GM06990 (cell line): ENCODE data around the gene GNAL.

Experiments
- DNase-seq: peaks from one replicate; pipeline ENCODE4 v3.0.0-alpha.2; 2011; ENCODE audit not compliant: insufficient read length; ENCODE audit errors: extremely low read depth
- H3K27me3 ChIP-seq: replicated peaks from 2 replicates; pipeline ENCODE4 v1.6.0; 2011; ENCODE audit warnings: low read length; ENCODE audit not compliant: control insufficient read depth, insufficient read depth
- H3K36me3 ChIP-seq: 2 replicates; pipeline ENCODE4 v1.5.1; 2011; ENCODE audit warnings: low read length; ENCODE audit not compliant: control insufficient read depth, insufficient read depth
- H3K4me3 ChIP-seq: replicated peaks from 2 replicates; pipeline ENCODE4 v1.5.1; 2011; ENCODE audit warnings: low read depth, mild to moderate bottlenecking, control low read depth, low read length
- CTCF ChIP-seq: IDR thresholded peaks from 2 replicates; pipeline ENCODE4 v1.5.1; 2011; ENCODE audit warnings: low read length, control low read depth, mild to moderate bottlenecking, inconsistent platforms; ENCODE audit not compliant: insufficient read depth, poor library complexity, severe bottlenecking

GNAL gene

DNA sequence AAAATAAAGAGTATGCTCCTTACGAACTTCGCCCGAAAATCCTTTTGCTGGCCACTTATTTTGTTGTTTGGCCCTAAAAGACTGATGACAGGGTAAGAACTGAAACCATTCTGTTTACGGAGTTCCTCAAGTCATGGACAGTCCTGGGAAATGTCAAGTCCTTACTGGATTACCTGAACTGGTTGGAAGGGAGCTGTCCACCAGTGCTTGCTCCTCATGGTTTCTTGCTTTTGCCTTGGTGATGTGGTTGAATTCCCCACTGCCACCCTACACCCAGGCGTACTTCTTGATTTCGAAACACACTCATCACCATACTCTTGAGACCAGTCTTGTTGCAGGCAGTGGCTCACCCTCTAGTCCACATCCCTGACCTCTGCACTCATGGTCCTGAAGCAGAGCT is 113.1 kb downstream of the GNAL start:
- no peak for TF ChIP-seq CTCF
- Histone ChIP-seq H3K36me3 (no peaks in the 10 kb centered on the region), H3K4me3 (no peak overlapping the region), H3K27me3 (no peaks in the 10 kb centered on the region)
- DNase-seq = no peak

- Histone ChIP-seq H3K4me3 (no peak overlapping the region), H3K27me3 (no peaks in the 10 kb centered on the region), H3K36me3 (no peaks in the 10 kb centered on the region)
- TF ChIP-seq CTCF = no peak
- no peak for DNase-seq
Measured at GRCh38 chr18:11802586-11802985, 113.5 kb downstream of the GNAL start.

- no peak for DNase-seq
- H3K27me3 ChIP-seq = no peaks in the 10 kb centered on the region
- H3K4me3 ChIP-seq = no peak overlapping the region
- no peak for TF ChIP-seq CTCF
- H3K36me3 ChIP-seq = no peaks in the 10 kb centered on the region
Measured at GRCh38 chr18:11807233-11807632, 118.2 kb downstream of the GNAL start.

DNA sequence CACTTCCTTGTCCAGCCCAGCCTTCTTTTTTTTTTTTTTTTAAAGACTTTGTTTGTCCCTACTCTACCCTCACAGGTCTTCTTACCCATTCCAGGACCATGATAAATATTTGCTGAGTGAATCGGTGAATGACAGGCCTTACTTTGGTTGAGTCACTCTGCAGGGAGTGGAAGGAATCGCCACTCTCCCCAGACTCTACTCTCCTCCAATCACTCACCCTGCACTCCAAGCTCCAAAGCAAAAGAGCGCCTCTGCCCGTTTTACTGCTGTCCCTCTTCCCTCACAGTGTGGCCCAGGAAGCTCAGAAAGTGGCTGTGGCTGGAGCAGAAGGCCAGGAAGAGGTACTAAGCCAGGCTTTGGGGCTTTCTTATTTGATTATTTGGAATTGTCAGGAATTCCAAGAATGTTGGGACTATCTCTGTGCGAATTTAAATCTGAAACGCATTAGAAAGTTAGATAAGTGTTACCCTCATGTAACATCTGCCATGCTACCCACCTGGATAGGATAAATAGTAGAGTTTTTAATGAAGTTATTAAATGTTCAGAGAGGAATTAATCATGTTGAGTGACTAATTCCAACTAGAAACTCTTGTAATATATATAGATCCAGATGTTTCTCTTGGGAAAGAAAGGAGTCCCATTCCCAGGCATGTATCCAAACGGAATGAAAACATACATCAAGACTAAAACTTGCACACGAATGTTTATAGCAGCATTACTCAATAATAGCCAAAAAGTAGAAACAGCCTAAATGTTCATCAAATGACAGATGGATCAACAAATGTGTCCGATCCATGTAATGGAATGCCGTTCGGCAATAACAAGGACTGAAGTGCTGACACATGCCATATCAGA is 119.2 kb downstream of the GNAL start:
- no peak for DNase-seq
- Histone ChIP-seq H3K36me3 (no peaks in the 10 kb centered on the region), H3K4me3 (no peak overlapping the region), H3K27me3 (no peaks in the 10 kb centered on the region)
- no peak for TF ChIP-seq CTCF

DNA sequence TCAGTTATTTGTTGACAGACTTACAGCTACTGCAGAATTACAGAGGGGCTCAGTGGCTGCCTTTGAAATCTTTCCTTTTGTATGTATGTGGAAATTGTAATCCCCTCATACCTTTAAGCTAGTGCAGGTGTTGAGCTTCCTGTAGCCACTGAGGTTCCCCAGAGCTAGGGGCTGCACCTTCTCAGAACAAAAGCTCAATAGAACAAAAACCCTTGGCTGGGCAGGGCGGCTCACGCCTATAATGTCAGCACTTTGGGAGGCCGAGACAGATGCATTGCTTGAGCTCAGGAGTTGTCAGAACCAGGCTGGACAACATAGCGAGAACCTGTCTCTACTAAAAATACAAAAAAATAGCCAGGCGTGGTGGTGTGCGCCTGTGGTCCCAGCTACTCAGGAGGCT is 120.8 kb downstream of the GNAL start:
- DNase-seq = no peak
- no peak for TF ChIP-seq CTCF

More for the DNA sequence above, 120.8 kb downstream of the GNAL start:
- H3K4me3 ChIP-seq = no peak overlapping the region
- H3K27me3 ChIP-seq = no peaks in the 10 kb centered on the region
- H3K36me3 ChIP-seq = no peaks in the 10 kb centered on the region
